Muscle layer of colon (tissue), 2 donors: ENCODE data around the gene SLC7A6OS.

ENCODE experiments used
- H3K27ac ChIP-seq: one replicate; pipeline ENCODE4 v1.7.0; 2013; ENCODE audit warnings: low read depth, mild to moderate bottlenecking, low read length, moderate library complexity
- H3K27me3 ChIP-seq, 2 donors: one replicate each; pipeline ENCODE4 v1.7.0; 2013; ENCODE audit warnings: low read length in 2 of 2, mild to moderate bottlenecking in 2 of 2; ENCODE audit not compliant: insufficient read depth in 2 of 2, control insufficient read depth in 1 of 2
- H3K36me3 ChIP-seq: one replicate; pipeline ENCODE4 v1.7.0; 2013; ENCODE audit warnings: mild to moderate bottlenecking, low read length; ENCODE audit not compliant: insufficient read depth
- H3K4me1 ChIP-seq: one replicate; pipeline ENCODE4 v1.7.0; 2013; ENCODE audit warnings: mild to moderate bottlenecking, low read length; ENCODE audit not compliant: insufficient read depth
- H3K4me3 ChIP-seq, 2 donors: one replicate each; pipeline ENCODE4 v1.7.0; 2013; ENCODE audit warnings: low read length in 2 of 2, low read depth in 1 of 2, mild to moderate bottlenecking in 1 of 2, moderate library complexity in 1 of 2
- H3K9ac ChIP-seq: one replicate; pipeline ENCODE4 v1.7.0; 2013; ENCODE audit warnings: low read length
- H3K9me3 ChIP-seq: one replicate; pipeline ENCODE4 v1.7.0; 2013; ENCODE audit warnings: mild to moderate bottlenecking, low read length
- donor health status: abdominal sarcoma.
- donor health status: Adenocarcinoma of cecum.

SLC7A6OS gene

GRCh38 chr16:68342620-68343019 is 31.9 kb upstream of the SLC7A6OS start:
- H3K36me3 ChIP-seq = peaks cover 75% of the 10 kb centered on the region
- no peak overlapping the region for H3K27ac ChIP-seq
- no peak overlapping the region for H3K9ac ChIP-seq
- no peak overlapping the region for H3K4me3 ChIP-seq
- no peaks in the 10 kb centered on the region for H3K4me1 ChIP-seq
- no peaks in the 10 kb centered on the region for H3K9me3 ChIP-seq
- no peaks in the 10 kb centered on the region for H3K27me3 ChIP-seq

- H3K4me1 ChIP-seq = no peaks in the 10 kb centered on the region
- no peaks in the 10 kb centered on the region for H3K27me3 ChIP-seq
- H3K4me3 ChIP-seq = no peak overlapping the region
Measured at GRCh38 chr16:68339214-68339613, 28.5 kb upstream of the SLC7A6OS start.

GRCh38 chr16:68338326-68339119 is 27.8 kb upstream of the SLC7A6OS start:
- no peak overlapping the region for H3K27ac ChIP-seq
- H3K9me3 ChIP-seq = no peaks in the 10 kb centered on the region
- no peaks in the 10 kb centered on the region for H3K4me1 ChIP-seq
- no peak overlapping the region for H3K9ac ChIP-seq
- H3K27me3 ChIP-seq = no peaks in the 10 kb centered on the region
- peaks cover 60% of the 10 kb centered on the region for H3K36me3 ChIP-seq
- H3K4me3 ChIP-seq = no peak overlapping the region

More at GRCh38 chr16:68339214-68339613, 28.5 kb upstream of the SLC7A6OS start:
- no peak overlapping the region for H3K27ac ChIP-seq
- H3K9ac ChIP-seq = no peak overlapping the region
- peaks cover 65% of the 10 kb centered on the region for H3K36me3 ChIP-seq
- H3K9me3 ChIP-seq = no peaks in the 10 kb centered on the region

GRCh38 chr16:68335175-68335574 is 24.4 kb upstream of the SLC7A6OS start:
- Histone ChIP-seq H3K4me1 (no peaks in the 10 kb centered on the region), H3K27ac (no peak overlapping the region), H3K9ac (no peak overlapping the region), H3K27me3 (no peaks in the 10 kb centered on the region), H3K36me3 (peaks cover 52% of the 10 kb centered on the region), H3K4me3 (no peak overlapping the region), H3K9me3 (no peaks in the 10 kb centered on the region)

GRCh38 chr16:68332411-68333121 is 21.8 kb upstream of the SLC7A6OS start:
- peaks cover 26% of the 10 kb centered on the region for H3K36me3 ChIP-seq
- H3K4me1 ChIP-seq = peaks cover 4% of the 10 kb centered on the region
- H3K9ac ChIP-seq = no peak overlapping the region
- no peak overlapping the region for H3K4me3 ChIP-seq
- H3K9me3 ChIP-seq = no peaks in the 10 kb centered on the region
- no peaks in the 10 kb centered on the region for H3K27me3 ChIP-seq
- H3K27ac ChIP-seq = no peak overlapping the region

DNA sequence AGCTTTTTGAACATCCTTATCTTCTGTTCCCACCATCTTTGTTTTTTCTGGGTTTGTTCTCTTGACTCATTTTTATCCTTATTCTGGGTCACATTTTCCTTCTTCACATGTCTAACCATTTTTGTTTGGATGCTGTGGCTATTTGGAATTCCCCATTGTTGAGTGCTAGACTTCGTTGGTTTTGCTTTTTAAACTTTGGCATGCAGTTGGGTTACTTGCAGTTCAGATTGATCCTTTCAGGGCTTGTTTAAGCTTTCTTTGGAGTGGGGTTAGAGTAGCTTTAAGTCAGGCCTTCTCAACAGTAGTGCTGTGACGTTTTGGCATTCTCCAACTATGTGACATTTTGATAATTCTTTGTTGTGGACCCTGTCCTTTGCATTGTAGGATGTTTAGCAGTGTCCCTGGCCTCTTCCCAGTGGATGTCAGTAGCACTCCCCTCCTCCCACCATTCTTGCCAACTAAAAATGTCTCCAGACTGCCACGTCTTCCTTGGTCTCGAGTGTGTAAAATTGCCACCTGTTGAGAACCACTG is 21.2 kb upstream of the SLC7A6OS start:
- Histone ChIP-seq H3K27me3 (no peaks in the 10 kb centered on the region), H3K9me3 (no peaks in the 10 kb centered on the region), H3K4me3 (no peak overlapping the region), H3K36me3 (peaks cover 22% of the 10 kb centered on the region), H3K9ac (no peak overlapping the region), H3K27ac (no peak overlapping the region), H3K4me1 (peaks cover 4% of the 10 kb centered on the region)

DNA sequence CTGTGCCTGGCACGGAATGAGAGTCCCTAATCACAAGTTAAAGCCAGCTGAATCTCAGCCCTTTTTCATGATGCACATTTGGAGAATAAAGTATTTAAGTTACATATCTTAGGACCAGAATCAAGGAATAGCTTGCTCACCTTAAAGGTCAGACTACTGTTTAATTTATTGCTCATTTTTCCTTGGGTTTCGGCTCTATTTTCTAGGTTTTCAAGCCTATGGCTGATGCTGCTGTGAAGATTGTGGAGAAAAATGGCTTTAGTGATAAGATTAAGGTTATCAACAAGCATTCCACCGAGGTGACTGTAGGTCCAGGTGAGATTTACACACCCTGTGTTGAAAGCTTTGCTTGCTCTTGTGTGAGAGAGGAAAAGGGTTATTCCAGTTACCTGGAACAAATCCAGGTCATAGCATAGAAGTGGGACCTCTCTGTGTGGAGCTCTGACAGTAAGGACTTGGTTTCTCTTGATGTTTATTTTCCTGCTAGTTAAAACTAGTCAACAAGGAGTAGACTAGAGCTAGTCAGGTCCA is 18.2 kb upstream of the SLC7A6OS start:
- Histone ChIP-seq H3K27me3 (no peaks in the 10 kb centered on the region), H3K4me1 (peaks cover 4% of the 10 kb centered on the region), H3K9me3 (no peaks in the 10 kb centered on the region), H3K9ac (no peak overlapping the region), H3K4me3 (no peak overlapping the region), H3K36me3 (peaks cover 35% of the 10 kb centered on the region), H3K27ac (no peak overlapping the region)

GRCh38 chr16:68328151-68328859 is 17.6 kb upstream of the SLC7A6OS start:
- no peak overlapping the region for H3K9ac ChIP-seq
- H3K27ac ChIP-seq = no peak overlapping the region
- H3K9me3 ChIP-seq = no peaks in the 10 kb centered on the region
- no peaks in the 10 kb centered on the region for H3K27me3 ChIP-seq
- peaks cover 4% of the 10 kb centered on the region for H3K4me1 ChIP-seq
- H3K36me3 ChIP-seq = peaks cover 39% of the 10 kb centered on the region
- H3K4me3 ChIP-seq = no peak overlapping the region

- H3K36me3 ChIP-seq = peaks cover 43% of the 10 kb centered on the region
- no peaks in the 10 kb centered on the region for H3K27me3 ChIP-seq
- H3K4me1 ChIP-seq = peaks cover 4% of the 10 kb centered on the region
- H3K9ac ChIP-seq = no peak overlapping the region
- no peak overlapping the region for H3K4me3 ChIP-seq
- no peak overlapping the region for H3K27ac ChIP-seq
- no peaks in the 10 kb centered on the region for H3K9me3 ChIP-seq
Measured at GRCh38 chr16:68324780-68325357, 14.1 kb upstream of the SLC7A6OS start.

- Histone ChIP-seq H3K9ac (no peak overlapping the region), H3K36me3 (peaks cover 48% of the 10 kb centered on the region), H3K9me3 (no peaks in the 10 kb centered on the region), H3K4me3 (no peak overlapping the region), H3K27ac (no peak overlapping the region), H3K4me1 (peaks cover 4% of the 10 kb centered on the region), H3K27me3 (no peaks in the 10 kb centered on the region)
Measured at GRCh38 chr16:68324336-68324735, 13.6 kb upstream of the SLC7A6OS start.
